Stimulated activated CD4-positive, alpha-beta T cell treated with anti-CD3 and anti-CD28 coated beads, Interleukin-2, amount 100 ng/mL, for 48 hours (primary cell): ENCODE data around the gene SNN.

ENCODE experiments used
- DNase-seq, 2 donors: peaks; one replicate each; pipeline ENCODE4 v3.0.0-alpha.2; 2020

The SNN gene

DNA sequence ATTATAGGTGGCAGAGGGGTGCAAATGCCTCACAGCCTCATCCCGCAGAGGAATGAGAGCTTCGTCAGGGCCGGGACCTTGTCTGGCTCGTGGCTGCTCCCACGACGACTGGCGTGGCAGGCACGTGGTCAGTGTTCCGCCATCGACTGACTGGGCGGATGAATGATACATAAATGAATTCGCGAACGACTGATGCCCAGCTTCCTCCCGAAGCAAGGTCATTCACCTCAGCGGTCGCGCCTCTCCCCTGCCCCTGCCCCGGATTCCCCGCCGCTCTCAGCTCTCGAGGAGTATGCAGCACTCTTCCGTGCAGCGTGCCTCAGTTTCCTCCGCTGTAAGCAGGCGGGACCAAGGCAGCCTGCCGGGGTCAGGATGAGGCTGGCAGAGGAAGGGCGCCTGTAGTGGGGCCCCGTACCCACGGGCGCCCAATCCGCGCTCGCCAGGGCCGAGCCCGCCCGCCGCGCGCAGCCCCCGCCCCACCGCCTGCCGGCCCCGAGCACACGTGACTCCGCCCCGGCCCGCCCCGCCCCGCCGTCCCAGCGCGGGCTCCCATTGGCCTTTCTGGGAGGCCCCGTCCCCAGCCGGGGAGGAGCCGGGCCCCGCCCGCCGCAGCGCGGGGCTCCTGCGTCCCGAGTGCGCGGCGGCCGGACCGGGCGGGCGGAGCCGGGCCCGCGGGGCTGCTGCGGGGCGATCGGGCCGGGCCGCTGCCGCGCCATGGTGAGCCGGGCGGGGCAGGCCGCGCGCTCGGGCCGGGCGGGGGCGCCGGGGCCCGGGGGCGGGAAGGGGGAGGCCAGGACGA is at the start of gene SNN:
Gene SNN (plus strand): TSS at position 632 of the 799 bp plus-strand sequence. CDS start 7,605 bp downstream, outside the sequence.
- DNase-seq = peak; percentile 79 to 82

DNA sequence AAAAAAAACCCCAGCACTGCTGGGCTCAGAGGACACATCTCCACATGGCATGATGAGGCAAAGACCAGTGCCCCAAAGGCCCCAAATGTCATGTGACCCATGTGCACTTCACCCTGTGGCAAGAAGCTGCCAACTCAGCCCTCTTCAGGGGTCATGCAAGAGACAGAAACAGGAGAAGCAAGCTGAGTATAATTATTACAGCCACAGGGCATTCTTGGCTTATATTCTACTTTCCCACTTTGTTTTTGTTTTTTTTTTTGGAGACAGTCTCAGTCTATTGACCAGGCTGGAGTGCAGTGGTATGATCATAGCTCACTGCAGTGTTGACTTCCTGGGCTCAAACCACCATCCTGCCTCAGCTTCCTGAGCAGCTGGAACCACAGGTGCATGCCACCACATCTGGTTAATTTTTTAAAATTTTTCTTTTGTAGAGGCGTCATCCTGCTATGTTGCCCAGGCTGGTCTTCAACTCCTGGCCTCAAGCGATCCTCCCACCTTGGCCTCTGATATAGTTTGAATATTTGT is 48.9 kb upstream of the SNN start:
- DNase-seq = no peak

DNA sequence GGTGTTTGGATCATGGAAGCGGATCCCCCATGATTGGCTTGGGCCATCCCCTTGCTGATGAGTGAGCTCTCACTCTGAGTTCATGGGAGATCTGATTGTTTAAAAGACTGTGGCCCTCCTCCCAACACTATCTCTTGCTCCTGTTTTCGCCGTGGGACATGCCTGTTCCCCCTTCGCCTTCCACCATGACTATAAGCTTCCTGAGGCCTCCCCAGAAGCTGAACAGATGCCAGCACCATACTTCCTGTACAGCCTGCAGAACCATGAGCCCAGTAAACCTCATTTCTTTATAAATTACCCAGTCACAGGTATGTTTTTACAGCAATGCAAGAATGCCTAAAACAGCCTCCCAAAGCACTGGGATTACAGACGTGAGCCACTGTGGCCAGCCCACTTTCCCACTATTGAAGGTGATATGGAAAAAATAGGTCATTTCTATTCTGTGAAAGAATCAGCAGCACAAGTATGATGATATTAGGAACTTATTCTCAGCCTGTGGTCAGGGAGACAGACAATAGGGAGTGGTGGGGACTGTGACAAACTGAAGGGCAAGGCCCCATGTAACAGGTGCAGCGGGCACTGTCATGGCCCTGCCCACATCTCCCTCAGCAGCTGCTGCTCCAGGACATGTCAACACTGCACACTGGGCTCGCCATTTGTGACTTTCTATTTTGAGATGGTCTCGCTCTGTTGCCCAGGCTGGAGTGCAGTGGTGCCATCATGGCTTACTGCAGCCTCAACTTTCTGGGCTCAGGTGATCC is 47.8 kb upstream of the SNN start:
- DNase-seq = no peak

DNA sequence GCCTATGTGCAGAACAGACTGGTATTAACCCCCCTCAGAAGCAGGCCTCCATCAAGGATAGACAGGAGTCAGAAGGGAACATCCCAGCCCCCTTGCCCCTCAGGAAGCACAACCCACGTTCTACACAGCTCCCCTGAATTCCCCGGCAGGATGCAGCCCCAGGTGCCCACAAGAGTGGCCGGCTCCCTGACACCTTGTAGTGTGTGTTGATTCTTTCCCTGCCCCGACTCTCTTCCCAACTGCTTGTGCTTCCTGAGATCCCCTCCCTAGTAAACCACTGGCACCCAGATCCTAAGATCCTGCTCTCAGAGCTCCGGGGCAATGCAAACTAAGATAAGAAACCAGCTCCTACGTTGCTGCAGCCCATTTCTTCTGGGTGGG is 46.7 kb upstream of the SNN start:
- no peak for DNase-seq

DNA sequence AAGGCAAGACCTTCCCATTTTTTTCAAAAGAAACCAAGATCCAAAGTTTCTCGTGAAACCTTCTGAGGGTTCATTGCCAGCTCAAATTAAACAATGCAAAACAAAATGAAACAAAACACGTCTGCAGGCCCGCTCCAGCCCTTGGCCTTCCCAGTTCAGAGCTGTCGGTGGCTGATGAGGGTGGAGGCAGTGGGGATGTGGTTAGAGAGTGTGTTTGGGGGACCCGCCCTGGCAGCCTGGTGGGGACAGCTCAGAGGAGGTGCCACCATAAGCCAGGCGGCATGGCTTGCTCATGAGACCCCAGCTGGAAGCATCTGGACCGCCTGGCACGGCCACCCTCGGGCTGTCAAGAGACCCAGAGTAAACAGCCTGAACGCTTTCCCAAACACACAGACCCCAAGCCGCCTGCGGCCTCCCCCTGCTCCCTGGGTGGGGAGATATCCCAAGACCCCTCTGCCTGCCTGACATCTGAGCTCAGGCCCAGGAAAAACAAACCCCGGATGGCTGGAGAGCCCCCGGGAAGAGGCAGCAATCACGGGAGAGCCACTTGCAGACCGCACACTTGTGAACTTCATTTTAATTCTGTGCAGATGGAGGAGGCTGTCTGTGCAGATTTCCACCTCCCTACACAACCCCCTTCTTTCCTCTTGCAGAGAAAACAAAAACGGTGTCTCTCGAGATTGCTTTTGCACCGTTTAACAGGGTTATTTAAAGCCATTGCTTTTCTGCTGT is 46.2 kb upstream of the SNN start:
- DNase-seq = peak in 1 of 2 donors; percentile 21

DNA sequence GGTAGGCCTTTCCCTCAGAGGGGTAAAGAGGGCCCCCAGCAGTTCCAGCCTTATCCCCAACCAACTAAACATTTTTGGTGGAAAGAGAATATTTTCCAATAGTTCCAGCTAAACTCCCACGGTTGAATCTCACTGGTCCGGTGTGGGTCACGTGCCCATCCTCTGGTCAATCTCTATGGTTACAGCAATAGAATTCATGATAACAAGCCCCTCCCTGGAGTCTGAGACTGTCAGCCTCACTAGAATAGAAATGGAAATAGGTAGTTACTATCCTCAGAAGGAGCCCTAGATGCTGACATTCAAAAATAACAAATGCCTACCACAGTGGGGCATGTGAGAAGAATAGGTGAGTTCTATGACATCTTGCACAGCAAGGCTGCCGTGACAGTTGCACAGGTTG is 44.0 kb upstream of the SNN start:
- DNase-seq = no peak

DNA sequence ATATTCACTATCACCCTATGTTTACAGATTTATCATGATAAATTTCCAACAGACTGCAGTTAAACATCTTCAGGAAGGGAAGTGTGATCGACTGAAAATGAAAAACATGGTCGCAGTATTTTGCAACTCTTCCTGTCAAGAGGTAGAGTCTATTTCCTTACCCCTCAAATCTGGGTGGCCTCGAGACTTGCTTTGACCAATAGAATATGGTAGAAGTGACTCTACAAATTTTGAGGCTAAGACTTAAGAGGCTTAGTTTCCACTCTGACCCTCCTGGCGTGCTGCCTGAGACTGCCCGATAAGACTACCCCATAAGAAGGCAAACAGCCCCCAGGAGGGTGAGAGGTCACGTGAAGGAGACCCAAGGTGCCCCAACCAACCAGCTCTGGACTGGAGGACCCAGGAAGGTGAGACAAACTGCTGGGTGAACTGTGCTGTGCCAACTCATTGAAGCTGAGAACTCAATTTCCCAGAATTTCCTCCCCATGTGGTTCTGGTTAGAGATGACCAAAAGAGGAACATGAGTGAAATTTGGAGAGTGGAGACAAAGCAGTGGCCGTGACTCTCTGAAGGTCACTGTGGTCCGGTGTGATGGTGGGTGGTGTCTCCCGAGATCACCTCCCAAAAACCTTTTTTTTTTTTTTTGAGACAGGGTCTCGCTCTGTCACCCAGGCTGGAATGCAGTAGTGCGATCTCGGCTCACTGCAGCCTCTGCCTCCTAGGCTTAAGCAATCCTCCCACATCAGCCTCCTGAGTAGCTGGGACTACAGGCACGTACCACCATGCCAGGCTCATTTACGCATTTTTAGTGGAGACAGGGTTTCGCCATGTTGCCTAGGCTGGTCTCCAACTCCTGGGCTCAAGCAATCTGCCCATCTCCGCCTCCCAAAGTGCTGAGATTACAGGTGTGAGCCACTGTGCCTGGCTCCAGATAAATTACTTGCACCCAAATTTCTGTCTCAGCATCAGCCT is 43.3 kb upstream of the SNN start:
- DNase-seq = no peak

DNA sequence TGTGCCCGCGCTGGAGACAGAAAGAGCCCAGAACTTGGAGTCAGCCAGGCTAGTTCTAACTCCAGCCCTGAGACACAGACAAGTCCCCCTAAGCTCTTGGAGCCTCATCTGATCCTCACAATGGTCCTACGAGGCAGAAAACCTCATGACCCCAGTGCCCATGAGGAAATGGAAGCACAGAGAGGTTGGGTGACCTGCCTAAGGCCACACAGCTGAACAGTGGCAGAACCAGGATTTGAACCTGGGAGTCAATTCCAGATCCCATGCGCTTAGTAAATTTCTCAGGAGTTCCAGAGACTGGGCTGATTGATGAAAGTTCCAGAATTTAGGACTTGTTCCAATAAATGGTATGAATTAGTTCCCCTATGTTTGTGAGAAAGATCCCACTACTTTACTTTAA is 42.5 kb upstream of the SNN start:
- no peak for DNase-seq

DNA sequence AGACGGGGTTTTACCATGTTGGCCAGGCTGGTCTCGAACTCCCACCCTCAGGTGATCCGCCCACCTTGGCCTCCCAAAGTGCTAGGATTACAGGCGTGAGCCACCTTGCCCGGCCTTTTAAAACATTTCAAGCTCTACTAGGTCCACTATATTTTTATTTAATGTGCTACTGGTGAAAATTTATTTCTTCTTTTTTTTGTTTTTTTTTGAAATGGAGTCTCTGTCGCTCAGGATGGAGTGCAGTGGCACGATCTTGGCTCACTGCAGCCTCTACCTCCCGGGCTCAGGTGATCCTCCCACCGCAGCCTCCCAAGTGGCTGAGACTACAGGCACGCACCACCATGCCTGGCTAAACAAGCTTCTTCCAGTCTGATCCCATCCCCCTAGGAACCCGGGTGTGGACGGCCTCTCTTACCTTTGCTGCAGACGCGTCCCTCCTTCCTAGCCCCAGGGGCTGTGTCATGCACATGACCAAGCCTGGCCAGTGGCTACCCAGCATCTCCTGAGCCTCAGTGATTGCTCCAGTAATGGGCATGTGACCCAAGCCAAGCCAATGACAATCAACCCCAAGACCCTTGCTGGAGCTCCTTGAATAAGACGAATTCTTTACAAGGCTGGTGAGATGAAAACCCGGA is 41.5 kb upstream of the SNN start:
- no peak for DNase-seq

DNA sequence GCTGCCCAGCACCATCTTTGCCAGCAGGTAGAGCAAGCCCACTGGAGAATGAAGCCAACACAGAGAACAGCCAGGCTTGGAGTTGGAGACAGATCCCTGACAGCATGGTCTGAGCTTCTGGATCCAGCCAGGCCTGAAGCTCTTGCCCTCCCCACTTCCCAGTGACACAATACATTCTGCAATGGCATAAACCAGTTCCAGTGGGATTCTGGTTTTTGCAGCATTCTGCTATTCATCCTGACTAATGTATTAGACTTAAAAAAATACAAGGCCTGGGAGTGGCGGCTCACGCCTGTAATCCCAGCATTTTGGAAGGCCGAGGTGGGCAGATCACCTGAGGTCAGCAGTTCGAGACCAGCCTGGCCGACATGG is 41.0 kb upstream of the SNN start:
- no peak for DNase-seq

DNA sequence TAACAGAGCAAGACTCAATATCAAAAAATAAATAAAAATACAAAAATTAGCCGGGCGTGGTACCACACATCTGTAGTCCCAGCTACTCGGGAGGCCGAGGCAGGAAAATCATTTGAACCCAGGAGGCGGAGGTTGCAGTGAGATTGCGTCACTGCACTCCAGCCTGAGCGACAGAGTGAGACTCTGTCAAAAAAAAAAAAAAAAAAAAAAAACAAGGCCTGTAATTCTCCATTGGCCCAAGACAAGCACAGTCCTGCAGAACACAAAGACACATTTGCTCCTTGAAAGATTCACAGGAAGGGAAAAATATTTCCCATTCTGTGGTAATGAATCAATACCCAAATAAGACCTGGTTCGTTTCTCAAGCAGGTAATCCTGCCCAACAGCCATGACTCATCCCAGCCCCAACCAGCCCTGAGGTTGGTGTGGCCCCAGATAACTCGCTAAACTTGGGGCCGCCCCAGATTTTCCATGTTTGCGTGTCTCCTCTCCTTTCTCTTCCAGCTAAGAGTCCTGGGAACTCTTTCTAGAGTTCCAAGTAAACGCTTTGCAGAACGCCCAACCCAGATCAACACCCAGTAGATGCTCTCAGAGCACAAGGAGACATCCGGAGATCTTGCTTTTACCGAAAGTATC is 40.3 kb upstream of the SNN start:
- DNase-seq = no peak

DNA sequence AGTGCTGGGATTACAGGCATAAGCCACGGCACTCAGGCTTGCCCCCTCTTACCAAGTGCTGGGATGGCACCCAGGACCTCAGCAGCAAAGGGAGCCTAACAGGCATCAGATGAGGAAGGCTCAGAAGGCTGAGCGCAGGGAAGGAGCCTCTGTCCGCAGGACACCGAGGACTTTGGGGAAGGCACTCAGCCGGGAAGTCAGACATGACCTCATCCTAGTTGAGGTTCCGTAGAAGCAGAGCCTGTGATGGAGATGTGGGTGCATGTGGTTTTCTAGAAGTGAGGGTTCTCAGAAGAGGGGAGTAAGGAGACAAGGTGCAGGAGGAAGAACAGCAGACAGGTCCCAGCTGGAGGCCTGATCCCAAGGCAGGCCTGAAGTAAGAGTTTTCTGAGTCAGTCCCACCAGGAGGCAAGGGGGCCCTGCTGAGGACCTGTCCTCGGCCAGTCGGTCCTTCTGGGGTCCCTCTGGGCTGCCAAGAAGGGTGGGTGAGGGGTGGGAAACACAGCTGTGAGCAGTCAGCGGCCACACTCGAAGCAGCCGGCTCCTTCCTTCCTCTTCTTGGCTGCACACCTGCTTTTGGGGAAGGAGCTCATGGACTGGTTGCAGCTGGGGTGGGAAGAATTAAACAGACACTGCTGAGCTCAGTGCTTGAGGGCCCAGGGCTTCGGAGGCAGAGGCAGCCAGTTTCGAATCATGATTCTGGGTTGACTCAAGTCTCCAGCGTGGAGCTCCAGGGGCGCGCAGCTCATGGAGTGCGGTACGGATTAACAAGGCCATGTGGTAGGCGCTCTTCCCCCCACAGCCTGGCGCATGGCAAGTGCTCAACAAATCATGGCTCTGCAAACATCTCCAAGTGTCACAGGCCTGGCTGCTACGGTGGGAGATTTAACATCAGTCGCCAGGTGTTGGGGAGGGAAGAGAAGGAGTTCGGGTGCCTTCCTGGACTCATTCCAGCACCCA is 38.9 kb upstream of the SNN start:
- DNase-seq = no peak

DNA sequence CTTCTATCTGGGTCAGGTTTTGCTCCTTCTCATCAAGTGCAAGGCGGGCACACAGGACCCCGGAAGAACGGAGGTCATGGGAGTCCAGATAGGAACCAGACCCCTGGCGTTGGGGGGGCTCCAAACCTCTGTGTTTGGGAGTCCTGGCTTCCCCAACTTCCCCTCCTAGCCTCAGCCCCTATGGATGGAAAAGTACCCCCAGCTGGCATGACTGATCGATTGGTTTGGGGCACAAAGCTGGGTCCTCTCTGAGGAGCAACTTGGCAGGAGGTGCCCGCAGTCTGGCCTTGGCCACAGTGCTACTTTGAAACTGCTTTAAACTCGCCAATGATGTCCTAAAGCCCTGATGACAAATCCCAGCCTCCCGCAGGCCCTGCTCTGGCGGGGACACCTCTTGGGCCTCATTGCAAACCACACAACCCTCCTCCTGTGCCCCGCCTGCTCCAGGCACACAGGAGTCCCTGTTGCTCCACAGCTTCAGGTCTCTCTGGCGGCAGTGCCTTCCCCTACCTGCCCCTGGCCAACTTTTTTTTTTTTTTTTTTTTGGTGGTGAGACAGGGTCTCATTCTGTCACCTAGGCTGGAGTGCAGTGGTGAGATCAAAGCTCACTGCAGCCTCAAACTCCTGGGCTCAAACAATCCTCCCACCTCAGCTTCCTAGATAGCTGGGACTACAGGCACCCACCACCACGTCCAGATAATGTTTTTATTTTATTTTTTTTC is 38.0 kb upstream of the SNN start:
- no peak for DNase-seq

DNA sequence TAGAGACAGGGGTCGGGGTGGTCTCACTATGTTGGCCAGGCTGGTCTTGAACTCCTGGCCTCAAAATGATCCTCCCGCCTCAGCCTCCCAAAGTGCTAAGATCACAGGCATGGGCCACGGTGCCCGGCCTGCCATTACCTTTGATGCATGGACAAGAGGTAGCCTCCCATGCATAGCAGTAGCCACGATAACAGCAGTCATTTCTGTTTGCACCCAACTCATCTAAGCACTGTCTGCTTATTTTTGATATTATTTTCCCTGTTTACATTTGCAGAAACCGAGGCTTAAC is 37.5 kb upstream of the SNN start:
- DNase-seq = no peak

DNA sequence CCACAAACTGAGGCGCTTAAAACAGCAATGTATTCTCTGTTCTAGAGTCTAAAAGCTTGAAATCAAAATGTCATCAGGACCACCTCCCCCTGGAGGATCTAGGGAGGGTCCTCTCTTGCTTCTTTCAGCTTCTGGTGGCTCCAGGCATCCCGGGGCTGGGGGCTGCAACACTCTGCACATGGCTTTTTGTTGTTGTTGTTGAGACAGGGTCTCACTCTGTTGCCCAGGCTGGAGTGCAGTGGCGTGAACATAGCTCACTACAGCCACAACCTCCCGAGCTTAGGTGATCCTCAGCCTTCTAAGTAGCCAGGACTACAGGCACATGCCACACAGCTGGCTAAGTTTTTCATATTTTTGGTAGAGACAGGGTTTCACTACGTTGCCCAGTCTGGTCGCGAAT is 37.0 kb upstream of the SNN start:
- no peak for DNase-seq

DNA sequence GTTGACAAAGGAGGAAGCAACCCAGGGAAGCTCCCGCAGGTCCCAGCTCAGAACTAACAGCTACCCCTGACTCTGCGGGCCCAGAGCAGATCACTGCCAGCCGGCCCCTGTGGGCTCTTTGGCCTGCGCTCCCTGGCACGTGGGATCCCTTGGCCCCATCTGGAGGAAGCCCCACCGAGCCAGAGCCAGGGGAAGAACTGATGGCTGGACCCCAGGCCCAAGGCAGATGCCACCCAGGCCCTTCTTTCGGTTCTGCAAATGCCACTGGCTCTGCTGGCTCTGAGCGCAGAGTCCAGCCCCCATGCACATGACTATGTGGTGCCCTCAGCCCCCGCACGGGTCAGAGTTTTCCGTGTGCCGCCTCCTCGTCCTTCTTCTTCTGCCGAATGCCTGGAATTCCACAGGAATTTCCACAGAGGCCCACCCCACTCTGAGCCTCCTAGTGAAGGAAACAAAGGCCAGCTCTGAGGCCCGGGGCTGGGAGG is 35.8 kb upstream of the SNN start:
- DNase-seq = no peak

DNA sequence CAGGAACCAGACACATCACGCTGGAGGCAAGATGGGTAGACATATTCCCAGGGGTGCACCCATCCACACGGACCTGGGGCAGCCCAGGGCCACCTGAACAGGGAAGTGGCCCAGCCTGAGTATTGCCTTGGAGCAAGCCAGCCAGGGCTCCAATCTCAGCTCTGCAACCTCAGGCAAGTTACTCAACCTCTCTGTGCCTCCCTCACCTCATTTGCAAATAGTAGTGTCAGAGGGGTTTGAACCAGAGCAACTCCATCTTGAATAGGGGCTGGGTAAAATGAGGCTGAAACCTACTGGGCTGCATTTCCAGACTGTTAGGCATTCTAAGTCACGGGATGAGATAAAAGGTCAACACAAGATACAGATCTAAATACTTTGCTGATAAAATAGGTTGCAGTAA is 35.1 kb upstream of the SNN start:
- no peak for DNase-seq

DNA sequence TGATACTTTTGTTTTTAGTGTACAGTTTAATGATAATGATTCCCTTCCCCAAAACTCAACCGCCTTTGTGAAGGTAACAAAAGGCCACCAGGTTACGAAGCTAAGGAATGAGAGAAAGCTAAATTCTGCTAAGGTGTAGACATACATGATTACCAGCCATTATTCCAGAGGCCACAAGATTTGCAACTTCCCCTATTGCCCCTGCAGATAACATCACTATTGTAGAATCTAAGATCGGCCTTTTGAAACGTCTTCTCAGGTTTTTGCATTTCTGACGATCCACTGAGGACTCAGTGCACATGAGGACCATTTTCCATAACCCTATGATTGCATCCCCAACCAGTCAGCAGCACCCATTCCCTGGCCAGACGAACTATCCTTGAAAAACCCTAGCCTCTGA is 33.9 kb upstream of the SNN start:
- DNase-seq = no peak

DNA sequence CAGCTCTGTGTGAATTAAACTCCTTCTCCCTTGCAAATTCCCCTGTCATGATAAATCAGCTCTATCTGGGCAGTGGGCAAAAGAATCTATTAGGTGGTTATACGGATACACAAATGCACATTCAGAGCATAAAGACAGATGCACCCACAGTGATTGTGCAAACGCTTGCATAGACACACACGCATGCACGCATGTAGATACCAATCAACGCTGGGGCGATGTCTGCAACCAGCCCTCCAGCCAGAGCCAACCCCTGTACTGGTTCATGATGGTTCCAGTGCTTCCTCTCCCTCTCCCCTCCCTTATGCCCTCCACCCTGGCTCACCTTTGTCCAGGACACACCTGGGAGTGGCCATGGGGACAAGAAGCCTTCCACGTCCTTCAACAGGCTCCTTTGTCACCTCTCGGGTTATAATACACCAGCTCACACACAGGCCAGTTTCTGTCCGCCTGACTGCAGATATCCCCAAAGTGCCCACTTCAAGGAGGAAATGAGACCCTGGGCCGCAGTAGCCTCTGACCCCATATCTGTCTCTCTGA is 33.1 kb upstream of the SNN start:
- no peak for DNase-seq
